HEK293 (cell line): ENCODE data around the gene ZCCHC10.

ENCODE experiments used
- GLI4 ChIP-seq: fragments of 450-650 bp; formaldehyde crosslinking; IDR thresholded peaks from 2 replicates; pipeline ENCODE4 v1.5.1; 2016; ENCODE audit warnings: missing biosample characterization, missing genetic modification characterization
- GLIS1 ChIP-seq: fragments of 450-650 bp; formaldehyde crosslinking; IDR thresholded peaks from 2 replicates; pipeline ENCODE4 v1.5.1; 2016; ENCODE audit warnings: missing biosample characterization, missing genetic modification characterization
- GLIS2 ChIP-seq: fragments of 450-650 bp; formaldehyde crosslinking; IDR thresholded peaks from 2 replicates; pipeline ENCODE4 v1.5.1; 2016; ENCODE audit warnings: missing biosample characterization, missing genetic modification characterization
- HIC1 ChIP-seq: fragments of 450-650 bp; formaldehyde crosslinking; IDR thresholded peaks from 2 replicates; pipeline ENCODE4 v1.5.1; 2016; ENCODE audit warnings: missing biosample characterization, missing genetic modification characterization
- KLF8 ChIP-seq: fragments of 450-650 bp; formaldehyde crosslinking; IDR thresholded peaks from 2 replicates; pipeline ENCODE4 v1.5.1; 2016; ENCODE audit warnings: missing biosample characterization, missing genetic modification characterization
- RBAK ChIP-seq: fragments of 450-650 bp; formaldehyde crosslinking; IDR thresholded peaks from 2 replicates; pipeline ENCODE4 v1.5.1; 2016; ENCODE audit warnings: missing biosample characterization, missing genetic modification characterization
- SP2 ChIP-seq: fragments of 450-650 bp; formaldehyde crosslinking; IDR thresholded peaks from 2 replicates; pipeline ENCODE4 v1.5.1; 2016; ENCODE audit warnings: missing biosample characterization, missing genetic modification characterization
- YY1 ChIP-seq: fragments of 450-650 bp; formaldehyde crosslinking; IDR thresholded peaks from 2 replicates; pipeline ENCODE4 v1.5.1; 2018; ENCODE audit warnings: missing biosample characterization, missing genetic modification characterization
- YY2 ChIP-seq: fragments of 450-650 bp; formaldehyde crosslinking; IDR thresholded peaks from 2 replicates; pipeline ENCODE4 v1.5.1; 2016; ENCODE audit warnings: missing biosample characterization, missing genetic modification characterization
- ZBTB17 ChIP-seq: fragments of 450-650 bp; formaldehyde crosslinking; IDR thresholded peaks from 2 replicates; pipeline ENCODE4 v1.5.1; 2016; ENCODE audit warnings: missing biosample characterization, missing genetic modification characterization
- ZBTB44 ChIP-seq: fragments of 450-650 bp; IDR thresholded peaks from 2 replicates; pipeline ENCODE4 v1.5.1; 2018; ENCODE audit warnings: missing biosample characterization, mild to moderate bottlenecking, missing genetic modification characterization
- ZFP37 ChIP-seq: fragments of 450-650 bp; formaldehyde crosslinking; IDR thresholded peaks from 2 replicates; pipeline ENCODE4 v1.5.1; 2016; ENCODE audit warnings: missing biosample characterization, missing genetic modification characterization
- ZFP69B ChIP-seq: fragments of 450-650 bp; formaldehyde crosslinking; IDR thresholded peaks from 2 replicates; pipeline ENCODE4 v1.5.1; 2016; ENCODE audit warnings: missing biosample characterization, missing genetic modification characterization
- ZNF324 ChIP-seq: fragments of 450-650 bp; formaldehyde crosslinking; IDR thresholded peaks from 2 replicates; pipeline ENCODE4 v1.5.1; 2016; ENCODE audit warnings: missing biosample characterization, missing genetic modification characterization
- ZNF335 ChIP-seq: fragments of 450-650 bp; formaldehyde crosslinking; conservative IDR thresholded peaks from 2 replicates; pipeline ENCODE4 v1.5.1; 2016; ENCODE audit warnings: missing biosample characterization, missing genetic modification characterization
- ZNF366 ChIP-seq: fragments of 450-650 bp; formaldehyde crosslinking; conservative IDR thresholded peaks from 2 replicates; pipeline ENCODE4 v1.5.1; 2016; ENCODE audit warnings: missing biosample characterization, missing genetic modification characterization
- ZNF37A ChIP-seq: fragments of 450-650 bp; IDR thresholded peaks from 2 replicates; pipeline ENCODE4 v1.5.1; 2018; ENCODE audit warnings: missing biosample characterization, missing genetic modification characterization
- ZNF398 ChIP-seq: fragments of 450-650 bp; formaldehyde crosslinking; IDR thresholded peaks from 2 replicates; pipeline ENCODE4 v1.5.1; 2017; ENCODE audit warnings: missing biosample characterization, missing genetic modification characterization
- ZNF555 ChIP-seq: fragments of 450-650 bp; formaldehyde crosslinking; conservative IDR thresholded peaks from 2 replicates; pipeline ENCODE4 v1.5.1; 2017; ENCODE audit warnings: missing biosample characterization, mild to moderate bottlenecking, missing genetic modification characterization, inconsistent platforms
- ZNF561 ChIP-seq: fragments of 450-650 bp; IDR thresholded peaks from 2 replicates; pipeline ENCODE4 v1.5.1; 2018; ENCODE audit warnings: missing biosample characterization, missing genetic modification characterization, borderline replicate concordance
- ZNF610 ChIP-seq: fragments of 450-650 bp; formaldehyde crosslinking; IDR thresholded peaks from 2 replicates; pipeline ENCODE4 v1.5.1; 2016; ENCODE audit warnings: missing biosample characterization, missing genetic modification characterization, borderline replicate concordance
- ZNF629 ChIP-seq: fragments of 450-650 bp; formaldehyde crosslinking; IDR thresholded peaks from 2 replicates; pipeline ENCODE4 v1.5.1; 2017; ENCODE audit warnings: missing biosample characterization, missing genetic modification characterization
- ZNF660 ChIP-seq: fragments of 450-650 bp; IDR thresholded peaks from 2 replicates; pipeline ENCODE4 v1.5.1; 2018; ENCODE audit warnings: missing biosample characterization, mild to moderate bottlenecking, missing genetic modification characterization
- ZNF777 ChIP-seq: fragments of 450-650 bp; formaldehyde crosslinking; IDR thresholded peaks from 2 replicates; pipeline ENCODE4 v1.5.1; 2017; ENCODE audit warnings: missing biosample characterization, missing genetic modification characterization, borderline replicate concordance
- TF ChIP-seq, protein P1 (sequence below): fragments of 450-650 bp; formaldehyde crosslinking; IDR thresholded peaks from 2 replicates; pipeline ENCODE4 v1.5.1; 2016; ENCODE audit warnings: missing biosample characterization, missing genetic modification characterization, low read depth
- TF ChIP-seq, protein P2 (sequence below): fragments of 450-650 bp; formaldehyde crosslinking; optimal IDR thresholded peaks from 2 replicates; pipeline ENCODE3; 2016; ENCODE audit warnings: missing biosample characterization, mild to moderate bottlenecking, missing genetic modification characterization
- TF ChIP-seq, protein P3 (sequence below): fragments of 450-650 bp; formaldehyde crosslinking; IDR thresholded peaks from 2 replicates; pipeline ENCODE4 v1.5.1; 2016; ENCODE audit warnings: missing biosample characterization, missing genetic modification characterization
- TF ChIP-seq, protein P4 (sequence below): fragments of 450-650 bp; formaldehyde crosslinking; IDR thresholded peaks from 2 replicates; pipeline ENCODE4 v1.5.1; 2016; ENCODE audit warnings: missing biosample characterization, missing genetic modification characterization

ZCCHC10 gene

DNA sequence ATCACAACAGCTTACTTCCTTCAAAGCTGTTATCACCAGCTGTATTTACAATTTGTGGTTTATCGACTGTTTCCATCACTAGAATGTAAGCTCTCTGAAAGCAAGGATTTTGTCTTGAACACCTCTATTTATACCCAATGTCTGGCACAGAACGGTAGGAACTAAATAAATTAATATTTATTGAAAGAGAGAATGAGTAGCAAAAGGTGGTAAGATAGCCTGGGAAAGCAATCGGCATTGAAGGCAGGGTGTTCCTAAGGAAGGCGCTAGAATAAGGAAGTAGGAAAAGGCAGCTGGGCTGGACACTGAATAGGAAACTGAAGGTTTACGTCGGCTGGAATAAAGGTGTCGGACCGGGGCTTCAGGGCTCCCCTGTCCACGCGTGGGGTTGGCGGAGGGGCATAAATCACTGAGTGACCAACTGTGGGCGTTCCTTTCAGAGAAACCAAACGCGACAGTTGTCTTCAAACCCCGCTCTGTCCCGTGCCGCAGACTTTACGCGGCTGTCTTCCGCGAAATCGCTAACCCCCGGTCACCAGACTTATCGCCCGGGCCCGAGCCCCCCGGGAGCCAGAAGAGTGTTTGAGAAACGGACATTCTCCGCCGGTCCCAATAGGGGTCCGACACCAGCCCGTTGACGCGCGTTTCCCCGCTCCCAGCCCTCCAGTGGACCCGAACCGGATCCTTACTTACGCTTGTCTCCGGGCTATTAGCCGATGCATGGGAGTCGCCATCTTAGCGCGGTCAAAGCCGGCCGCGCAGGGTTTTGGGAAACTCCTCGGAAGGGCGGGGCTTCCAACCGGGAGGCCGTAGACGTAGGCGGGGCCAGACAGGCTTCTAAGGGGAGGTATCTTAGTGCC lies at the start of gene ZCCHC10 (continued):
- TF ChIP-seq ZBTB44 (tag by site-specific recombination), result peak; percentile 7; the same call in 1 of the 2 replicates
- peak; percentile 75; the same call in 1 of the 2 replicates for TF ChIP-seq ZNF660 (tag by site-specific recombination)
- TF ChIP-seq ZFP37 (tag by site-specific recombination), result peak; percentile 64
- TF ChIP-seq ZNF366 (tag by site-specific recombination), result peak; percentile 63; the same call in 1 of the 2 replicates
- TF ChIP-seq RBAK (tag by site-specific recombination), result no peak
- TF ChIP-seq KLF8 (tag by site-specific recombination), result peak; percentile 67; the same call in 1 of the 2 replicates
- TF ChIP-seq ZBTB17 (tag by site-specific recombination), result peak; percentile 65; the same call in 1 of the 2 replicates
- TF ChIP-seq, protein P1, sequence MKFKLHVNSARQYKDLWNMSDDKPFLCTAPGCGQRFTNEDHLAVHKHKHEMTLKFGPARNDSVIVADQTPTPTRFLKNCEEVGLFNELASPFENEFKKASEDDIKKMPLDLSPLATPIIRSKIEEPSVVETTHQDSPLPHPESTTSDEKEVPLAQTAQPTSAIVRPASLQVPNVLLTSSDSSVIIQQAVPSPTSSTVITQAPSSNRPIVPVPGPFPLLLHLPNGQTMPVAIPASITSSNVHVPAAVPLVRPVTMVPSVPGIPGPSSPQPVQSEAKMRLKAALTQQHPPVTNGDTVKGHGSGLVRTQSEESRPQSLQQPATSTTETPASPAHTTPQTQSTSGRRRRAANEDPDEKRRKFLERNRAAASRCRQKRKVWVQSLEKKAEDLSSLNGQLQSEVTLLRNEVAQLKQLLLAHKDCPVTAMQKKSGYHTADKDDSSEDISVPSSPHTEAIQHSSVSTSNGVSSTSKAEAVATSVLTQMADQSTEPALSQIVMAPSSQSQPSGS (tag by site-specific recombination), result no peak
- TF ChIP-seq ZNF629 (tag by site-specific recombination), result peak; percentile 49; the same call in 1 of the 2 replicates
- TF ChIP-seq ZNF335 (tag by site-specific recombination), result peak; percentile 77
- TF ChIP-seq ZNF561, result peak; percentile 58; the same call in 1 of the 2 replicates
- peak; percentile 58 for TF ChIP-seq GLIS2 (tag by site-specific recombination)
- TF ChIP-seq ZNF324 (tag by site-specific recombination), result 0 out of 2 replicates have a peak, but pooled peaks have one; percentile 20
- no peak for TF ChIP-seq ZNF398 (tag by site-specific recombination)
- no peak for TF ChIP-seq HIC1 (tag by site-specific recombination)
- no peak for TF ChIP-seq ZNF555 (tag by site-specific recombination)
- peak; percentile 78 for TF ChIP-seq SP2 (tag by site-specific recombination)
- TF ChIP-seq, protein P2, sequence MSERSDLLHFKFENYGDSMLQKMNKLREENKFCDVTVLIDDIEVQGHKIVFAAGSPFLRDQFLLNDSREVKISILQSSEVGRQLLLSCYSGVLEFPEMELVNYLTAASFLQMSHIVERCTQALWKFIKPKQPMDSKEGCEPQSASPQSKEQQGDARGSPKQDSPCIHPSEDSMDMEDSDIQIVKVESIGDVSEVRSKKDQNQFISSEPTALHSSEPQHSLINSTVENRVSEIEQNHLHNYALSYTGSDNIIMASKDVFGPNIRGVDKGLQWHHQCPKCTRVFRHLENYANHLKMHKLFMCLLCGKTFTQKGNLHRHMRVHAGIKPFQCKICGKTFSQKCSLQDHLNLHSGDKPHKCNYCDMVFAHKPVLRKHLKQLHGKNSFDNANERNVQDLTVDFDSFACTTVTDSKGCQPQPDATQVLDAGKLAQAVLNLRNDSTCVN (tag by site-specific recombination), result peak; percentile 40
- TF ChIP-seq GLIS1 (tag by site-specific recombination), result peak; percentile 47
- TF ChIP-seq, protein P3, sequence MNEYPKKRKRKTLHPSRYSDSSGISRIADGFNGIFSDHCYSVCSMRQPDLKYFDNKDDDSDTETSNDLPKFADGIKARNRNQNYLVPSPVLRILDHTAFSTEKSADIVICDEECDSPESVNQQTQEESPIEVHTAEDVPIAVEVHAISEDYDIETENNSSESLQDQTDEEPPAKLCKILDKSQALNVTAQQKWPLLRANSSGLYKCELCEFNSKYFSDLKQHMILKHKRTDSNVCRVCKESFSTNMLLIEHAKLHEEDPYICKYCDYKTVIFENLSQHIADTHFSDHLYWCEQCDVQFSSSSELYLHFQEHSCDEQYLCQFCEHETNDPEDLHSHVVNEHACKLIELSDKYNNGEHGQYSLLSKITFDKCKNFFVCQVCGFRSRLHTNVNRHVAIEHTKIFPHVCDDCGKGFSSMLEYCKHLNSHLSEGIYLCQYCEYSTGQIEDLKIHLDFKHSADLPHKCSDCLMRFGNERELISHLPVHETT, result peak; percentile 60
- TF ChIP-seq ZNF37A (tag by site-specific recombination), result no peak
- TF ChIP-seq, protein P4, sequence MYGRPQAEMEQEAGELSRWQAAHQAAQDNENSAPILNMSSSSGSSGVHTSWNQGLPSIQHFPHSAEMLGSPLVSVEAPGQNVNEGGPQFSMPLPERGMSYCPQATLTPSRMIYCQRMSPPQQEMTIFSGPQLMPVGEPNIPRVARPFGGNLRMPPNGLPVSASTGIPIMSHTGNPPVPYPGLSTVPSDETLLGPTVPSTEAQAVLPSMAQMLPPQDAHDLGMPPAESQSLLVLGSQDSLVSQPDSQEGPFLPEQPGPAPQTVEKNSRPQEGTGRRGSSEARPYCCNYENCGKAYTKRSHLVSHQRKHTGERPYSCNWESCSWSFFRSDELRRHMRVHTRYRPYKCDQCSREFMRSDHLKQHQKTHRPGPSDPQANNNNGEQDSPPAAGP, result 0 out of 2 replicates have a peak, but pooled peaks have one; percentile 28
- TF ChIP-seq GLI4 (tag by site-specific recombination), result peak; percentile 25; the same call in 1 of the 2 replicates
- TF ChIP-seq YY1 (tag by site-specific recombination), result peak; percentile 91
- TF ChIP-seq ZNF777, result 0 out of 2 replicates have a peak, but pooled peaks have one; percentile 15
- peak; percentile 85 for TF ChIP-seq YY2 (tag by site-specific recombination)
- peak; percentile 61; the same call in 1 of the 2 replicates for TF ChIP-seq ZNF610
- TF ChIP-seq ZFP69B (tag by site-specific recombination), result peak; percentile 39; the same call in 1 of the 2 replicates
